Vagina (tissue), 2 donors: Measurements from ENCODE around the gene EN2.

Experiments used
- CTCF ChIP-seq, 3 experiments: fragments of 450-650 bp in 2 of 3; fragments of 200-600 bp in 1 of 3; sonication (generic) in 1 of 3; IDR thresholded peaks; one replicate each; pipeline ENCODE4 v1.5.1; 2017 to 2019; ENCODE audit warnings: antibody characterized with exemption in 3 of 3, mild to moderate bottlenecking in 2 of 3, moderate library complexity in 2 of 3
- POLR2A ChIP-seq, 2 donors: fragments of 450-650 bp; IDR thresholded peaks; one replicate each; pipeline ENCODE4 v1.6.1; 2017; ENCODE audit warnings: antibody characterized with exemption in 2 of 2, mild to moderate bottlenecking in 2 of 2, moderate library complexity in 2 of 2
- POLR2AphosphoS5 ChIP-seq, 2 donors: sonication (generic); formaldehyde crosslinking; IDR thresholded peaks; one replicate each; pipeline ENCODE4 v1.9.0; 2017; ENCODE audit warnings: antibody characterized with exemption in 2 of 2, mild to moderate bottlenecking in 2 of 2, low read depth in 1 of 2; ENCODE audit not compliant: insufficient read depth in 1 of 2

GRCh38 chr7:155456738-155457543 is 988 bp upstream of the EN2 start:
- TF ChIP-seq CTCF (IDR thresholded peaks at IDR 0.05) (no peak), POLR2AphosphoS5 (IDR thresholded peaks at IDR 0.05; ENCODE audit: insufficient read depth in 1 of 2, low read depth in 1 of 2) (no peak), POLR2A (IDR thresholded peaks at IDR 0.05) (no peak)
